HEK293T (cell line): ENCODE measurements around the gene TEX52.

Experiments used
- HDGF ChIP-seq: fragments of 450-650 bp; IDR thresholded peaks from 2 replicates; pipeline ENCODE4 v1.6.1; 2017; ENCODE audit warnings: antibody characterized with exemption, borderline replicate concordance
- LEF1 ChIP-seq: fragments of 450-650 bp; IDR thresholded peaks from 2 replicates; pipeline ENCODE4 v1.6.1; 2017; ENCODE audit warnings: mild to moderate bottlenecking, borderline replicate concordance

GRCh38 chr12:2834581-2835491 lies 22.0 kb downstream of the TEX52 start, which contains the start of gene NRIP2:
- no peak for TF ChIP-seq HDGF
- no peak for TF ChIP-seq LEF1
